NCI-H2171 treated with DMSO at 0.1 percent for 48 hours (cell line): Measurements from ENCODE around the gene CDK1.
A peak's percentile ranks its signal among the peaks of the same experiment; 100 is the strongest.
"Not testable (repeated sequence)": the region's sequence is repeated elsewhere in the genome, so short reads cannot be mapped to it uniquely, and the experiment has no call there.

Experiments
- DNase-seq: peaks from one replicate; lab custom pipeline; 2025; lab: John Stamatoyannopoulos, UW

CDK1 gene

GRCh38 chr10:60816628-60817397 lies 38.5 kb downstream of the CDK1 start:
- peak; percentile 72 for DNase-seq

GRCh38 chr10:60817398-60817805 lies 39.1 kb downstream of the CDK1 start:
- no peak for DNase-seq

- DNase-seq: no peak
Observed at GRCh38 chr10:60818134-60818770, 40.0 kb downstream of the CDK1 start.

GRCh38 chr10:60819271-60819670 lies 41.0 kb downstream of the CDK1 start:
- no peak for DNase-seq

GRCh38 chr10:60820093-60820754 lies 41.9 kb downstream of the CDK1 start:
- DNase-seq: no peak

- DNase-seq: no peak
Observed at GRCh38 chr10:60821656-60822055, 43.4 kb downstream of the CDK1 start.

- no peak for DNase-seq
Observed at GRCh38 chr10:60822809-60823208, 44.5 kb downstream of the CDK1 start.

- DNase-seq: no peak
Observed at GRCh38 chr10:60823324-60823723, 45.0 kb downstream of the CDK1 start.

- no peak for DNase-seq
Observed at GRCh38 chr10:60825520-60825919, 47.2 kb downstream of the CDK1 start.

GRCh38 chr10:60827791-60828488 lies 49.7 kb downstream of the CDK1 start:
- no peak for DNase-seq

- DNase-seq: no peak
Observed at GRCh38 chr10:60828489-60828852, 50.2 kb downstream of the CDK1 start.

GRCh38 chr10:60832136-60832535 lies 53.9 kb downstream of the CDK1 start:
- DNase-seq: not testable (repeated sequence)

GRCh38 chr10:60834401-60834800 lies 56.1 kb downstream of the CDK1 start:
- DNase-seq: no peak

GRCh38 chr10:60835049-60835448 lies 56.8 kb downstream of the CDK1 start:
- no peak for DNase-seq

GRCh38 chr10:60841227-60841626 lies 62.9 kb downstream of the CDK1 start:
- DNase-seq: not testable (repeated sequence)

GRCh38 chr10:60842694-60843093 lies 64.4 kb downstream of the CDK1 start:
- DNase-seq: no peak
